Measurements from ENCODE around the gene BBS4.

BBS4 gene

DNA sequence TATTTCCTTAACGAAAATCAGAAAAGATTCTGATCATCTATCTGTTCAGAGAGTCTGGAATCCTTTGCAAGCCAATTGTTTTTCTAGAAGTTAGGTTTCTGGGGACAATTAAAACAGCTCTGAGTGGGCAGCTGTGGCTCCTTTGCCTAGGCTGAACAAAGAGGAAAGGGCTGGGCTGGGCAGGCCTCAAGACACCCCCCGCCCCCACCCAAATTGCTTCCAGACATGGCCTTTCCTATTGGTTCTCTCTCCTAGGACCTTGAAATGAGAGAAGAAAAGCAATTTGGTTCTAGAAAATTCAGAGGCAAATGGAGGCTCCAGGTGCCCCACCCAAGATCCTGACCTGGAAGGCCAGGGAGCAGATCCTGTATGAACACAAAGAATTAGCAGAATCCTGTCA lies 99.8 kb downstream of the BBS4 start:
- TF ChIP-seq, protein P1, sequence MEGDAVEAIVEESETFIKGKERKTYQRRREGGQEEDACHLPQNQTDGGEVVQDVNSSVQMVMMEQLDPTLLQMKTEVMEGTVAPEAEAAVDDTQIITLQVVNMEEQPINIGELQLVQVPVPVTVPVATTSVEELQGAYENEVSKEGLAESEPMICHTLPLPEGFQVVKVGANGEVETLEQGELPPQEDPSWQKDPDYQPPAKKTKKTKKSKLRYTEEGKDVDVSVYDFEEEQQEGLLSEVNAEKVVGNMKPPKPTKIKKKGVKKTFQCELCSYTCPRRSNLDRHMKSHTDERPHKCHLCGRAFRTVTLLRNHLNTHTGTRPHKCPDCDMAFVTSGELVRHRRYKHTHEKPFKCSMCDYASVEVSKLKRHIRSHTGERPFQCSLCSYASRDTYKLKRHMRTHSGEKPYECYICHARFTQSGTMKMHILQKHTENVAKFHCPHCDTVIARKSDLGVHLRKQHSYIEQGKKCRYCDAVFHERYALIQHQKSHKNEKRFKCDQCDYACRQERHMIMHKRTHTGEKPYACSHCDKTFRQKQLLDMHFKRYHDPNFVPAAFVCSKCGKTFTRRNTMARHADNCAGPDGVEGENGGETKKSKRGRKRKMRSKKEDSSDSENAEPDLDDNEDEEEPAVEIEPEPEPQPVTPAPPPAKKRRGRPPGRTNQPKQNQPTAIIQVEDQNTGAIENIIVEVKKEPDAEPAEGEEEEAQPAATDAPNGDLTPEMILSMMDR (IDR thresholded peaks at IDR 0.05), result no peak
- no peak for TF ChIP-seq ZFX (IDR thresholded peaks at IDR 0.05; ENCODE audit: borderline replicate concordance)
- H3K27ac ChIP-seq, result no peak overlapping the region

GRCh38 chr15:72786242-72786641 lies 100.2 kb downstream of the BBS4 start:
- H3K27ac ChIP-seq, result no peak overlapping the region

GRCh38 chr15:72786676-72787345 lies 100.8 kb downstream of the BBS4 start:
- no peak overlapping the region for H3K27ac ChIP-seq
- TF ChIP-seq, protein P1 (IDR thresholded peaks at IDR 0.05), result no peak
- no peak for TF ChIP-seq ZFX (IDR thresholded peaks at IDR 0.05; ENCODE audit: borderline replicate concordance)

More at GRCh38 chr15:72786242-72786641, 100.2 kb downstream of the BBS4 start:
- TF ChIP-seq, protein P1 (IDR thresholded peaks at IDR 0.05), result no peak
- no peak for TF ChIP-seq ZFX (IDR thresholded peaks at IDR 0.05; ENCODE audit: borderline replicate concordance)

DNA sequence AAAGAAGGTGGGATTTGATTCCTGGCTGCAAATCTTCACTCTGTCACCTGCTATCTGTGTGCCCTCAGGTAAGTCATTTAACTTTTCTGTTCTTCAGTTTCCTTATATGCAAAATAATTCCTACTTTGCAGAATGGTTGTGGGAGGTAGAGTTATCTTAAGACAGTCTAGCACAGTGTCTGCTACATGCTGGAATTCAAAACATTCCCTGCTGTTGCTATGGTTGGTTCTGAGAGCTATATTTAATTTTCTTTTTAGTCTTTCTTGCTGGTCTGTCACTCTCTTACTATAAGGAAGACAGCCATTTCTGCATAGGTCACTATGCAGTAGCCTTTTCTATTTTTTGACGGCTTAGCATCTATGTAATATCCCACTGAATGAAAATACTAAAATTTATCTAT lies 101.5 kb downstream of the BBS4 start:
- TF ChIP-seq ZFX (IDR thresholded peaks at IDR 0.05; ENCODE audit: borderline replicate concordance), result no peak
- TF ChIP-seq, protein P1 (IDR thresholded peaks at IDR 0.05), result no peak
- H3K27ac ChIP-seq, result no peak overlapping the region

All from 22Rv1 (cell line).